NCI-H187 (cell line): ENCODE data around the gene ZW10.
"Not testable (repeated sequence)": the region's sequence is repeated elsewhere in the genome, so short reads cannot be mapped to it uniquely, and the experiment has no call there.

Experiments
- DNase-seq, 2 experiments: peaks; one replicate each; lab custom pipeline; 2025; lab: John Stamatoyannopoulos, UW

Gene ZW10

DNA sequence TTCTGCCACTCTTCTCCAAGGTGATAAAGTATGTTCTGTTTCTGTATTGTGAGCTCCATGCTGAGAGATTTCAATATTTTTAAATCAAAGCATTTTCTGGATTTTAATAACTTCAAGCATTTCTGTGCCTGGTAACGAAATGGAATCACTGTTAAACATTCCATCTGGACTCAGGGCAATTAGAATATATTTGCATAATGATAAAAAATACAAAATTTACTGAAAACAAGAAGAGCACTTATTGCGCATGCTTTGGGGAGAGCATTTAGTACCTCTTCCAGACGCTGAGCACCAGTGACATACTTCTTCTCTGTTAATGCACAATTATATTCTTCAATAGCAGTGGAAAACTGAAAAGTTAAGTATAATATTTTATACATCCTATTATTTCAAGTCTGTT, 13.3 kb downstream of the ZW10 start:
- no peak for DNase-seq

DNA sequence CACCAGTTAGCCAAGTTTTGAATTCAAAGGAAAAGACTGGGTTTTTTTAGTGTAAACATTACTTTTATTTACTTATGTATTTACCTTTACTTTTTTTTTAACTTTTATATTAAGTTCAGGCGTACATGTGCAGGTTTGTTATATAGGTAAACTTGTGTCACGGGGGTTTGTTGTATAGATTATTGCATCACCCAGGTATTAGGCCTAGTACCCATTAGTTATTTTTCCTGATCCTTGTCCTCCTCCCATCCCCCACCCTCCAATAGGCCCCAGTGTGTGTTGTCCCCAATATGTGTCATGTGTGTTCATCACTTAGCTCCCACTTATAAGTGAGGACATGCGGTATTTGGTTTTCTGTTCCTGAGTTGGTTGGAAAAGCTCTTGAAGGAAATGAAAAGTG, 20.6 kb downstream of the ZW10 start:
- no peak for DNase-seq

DNA sequence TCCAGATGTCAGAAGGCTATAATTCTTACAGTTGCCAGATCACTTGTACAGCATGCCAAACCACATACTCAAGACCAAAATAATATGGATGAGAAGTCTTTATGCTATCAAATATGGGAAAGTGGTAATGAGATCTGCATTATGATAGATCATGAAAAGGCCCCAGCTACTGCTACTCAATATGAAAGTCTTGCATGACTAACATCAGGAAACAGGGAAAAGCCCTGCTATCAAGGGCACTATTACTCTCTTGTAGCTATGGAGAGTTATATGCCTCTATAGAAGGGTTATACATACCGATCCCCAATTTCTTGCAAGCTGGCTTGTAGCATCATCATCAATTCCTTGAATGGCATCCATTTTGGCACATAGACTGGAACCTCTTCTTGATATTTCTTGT, 37.2 kb downstream of the ZW10 start:
- no peak for DNase-seq

DNA sequence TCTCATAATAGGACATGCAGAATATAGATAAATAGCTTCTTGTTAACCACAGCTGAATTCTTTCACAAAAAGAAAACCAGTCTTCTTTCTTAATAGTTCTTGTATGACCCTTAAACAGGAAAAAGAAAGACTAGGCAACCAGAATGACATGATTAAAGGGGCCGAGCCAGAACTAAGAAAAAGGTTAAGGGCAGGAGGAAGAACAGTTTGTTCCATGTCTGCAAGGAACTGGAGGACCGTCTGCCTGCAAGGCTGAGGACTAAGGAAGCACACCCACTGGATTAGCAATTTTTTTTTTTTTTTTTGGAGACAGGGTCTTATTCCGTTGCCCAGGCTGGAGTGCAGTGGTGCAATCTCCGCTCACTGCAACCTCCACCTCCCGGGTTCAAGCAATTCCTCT, 41.4 kb downstream of the ZW10 start:
- DNase-seq: no peak

DNA sequence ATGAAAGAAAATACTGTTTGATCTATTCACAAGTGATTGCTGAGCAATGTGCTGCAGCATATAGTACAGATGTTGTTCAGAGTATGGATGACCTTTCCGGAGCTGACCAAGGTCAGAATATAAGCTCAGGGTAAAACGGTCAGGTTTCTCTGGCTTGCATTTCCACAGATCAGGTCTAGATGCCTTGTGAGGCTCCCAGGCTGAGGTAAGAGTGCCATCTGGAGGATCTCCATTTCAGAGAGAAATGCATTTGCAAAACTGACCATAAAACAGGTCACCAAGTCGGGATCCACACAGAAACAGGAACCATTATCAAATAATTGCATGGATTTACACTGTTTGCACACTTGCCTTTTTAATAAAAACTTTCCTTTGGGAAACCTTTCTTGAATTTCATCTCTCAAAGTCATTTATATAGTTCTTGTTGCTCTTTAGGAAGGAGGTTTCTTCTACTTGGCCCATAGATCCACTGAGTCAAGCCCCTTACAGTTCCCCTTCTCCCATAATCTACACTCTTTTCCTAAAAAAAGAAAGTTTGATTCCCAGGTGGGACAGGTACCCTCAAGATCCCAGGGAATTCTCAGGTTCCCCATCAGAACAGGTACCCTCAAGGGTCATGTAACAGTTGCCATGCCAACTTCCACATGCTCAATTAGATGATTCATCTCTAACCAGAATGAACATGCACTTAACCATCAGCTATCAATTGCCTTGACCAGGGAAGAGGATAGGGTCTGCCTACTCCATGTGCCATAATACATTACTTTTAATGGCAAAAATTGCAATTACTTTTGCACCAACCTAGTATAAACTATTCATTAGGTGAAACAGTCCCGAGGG, 42.4 kb downstream of the ZW10 start:
- DNase-seq: peak in 1 of 2 experiments; percentile 2

DNA sequence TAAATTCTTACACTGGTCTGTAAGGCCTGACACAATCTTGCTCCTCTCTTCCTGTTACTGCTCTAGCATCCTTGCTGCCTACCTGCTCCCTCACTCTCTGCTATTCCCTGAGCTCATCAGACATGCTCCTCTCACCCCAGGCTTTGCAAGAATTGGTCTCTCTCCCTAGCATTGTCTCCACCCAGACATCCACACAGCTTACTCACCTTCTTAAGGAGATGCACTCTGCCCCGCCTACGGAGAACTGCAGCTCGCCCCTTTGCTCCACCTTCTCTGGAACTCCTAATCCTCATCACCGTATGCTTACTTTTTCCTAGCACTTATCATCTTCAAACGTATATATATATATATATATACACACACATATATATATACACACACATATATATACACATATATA, 44.0 kb downstream of the ZW10 start:
- DNase-seq: no peak

DNA sequence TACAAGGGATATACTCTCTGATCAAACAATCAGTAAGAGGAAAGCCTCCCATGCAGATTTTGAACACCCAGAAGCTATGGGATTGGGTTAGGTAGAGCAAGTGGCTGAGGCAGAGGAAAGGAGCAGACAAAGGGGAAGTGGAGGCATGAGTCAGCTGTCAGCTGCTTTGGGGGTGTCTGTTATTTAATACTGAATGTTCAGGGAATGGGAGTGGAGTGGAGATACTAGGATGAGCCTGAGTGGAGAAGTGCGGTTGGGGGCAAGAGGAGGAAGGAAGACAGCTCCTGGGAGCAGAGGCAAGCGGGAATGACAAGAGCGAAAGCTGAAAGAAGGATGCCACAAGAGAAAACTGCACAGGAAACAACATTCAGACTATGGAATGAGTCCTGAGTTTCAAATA, 44.7 kb downstream of the ZW10 start:
- DNase-seq: no peak

DNA sequence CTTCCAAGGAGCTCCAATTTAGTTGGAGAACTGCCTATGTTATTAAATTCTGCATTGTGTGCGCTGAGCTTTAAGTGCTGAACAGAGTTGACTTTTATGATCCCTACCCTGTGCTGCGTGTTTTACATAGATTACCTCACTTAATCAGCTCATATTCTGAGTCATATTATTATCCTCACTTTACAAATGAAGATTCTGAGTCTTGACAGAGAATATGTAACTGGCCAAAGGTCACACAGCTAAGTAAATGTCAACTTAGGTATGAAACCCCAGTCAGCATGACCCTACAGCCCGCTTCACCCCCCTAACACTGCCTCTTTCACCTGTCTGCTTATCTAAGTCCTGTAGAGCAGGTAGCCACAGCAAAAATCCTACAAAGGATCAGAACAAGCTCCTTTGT, 47.6 kb downstream of the ZW10 start:
- no peak for DNase-seq

DNA sequence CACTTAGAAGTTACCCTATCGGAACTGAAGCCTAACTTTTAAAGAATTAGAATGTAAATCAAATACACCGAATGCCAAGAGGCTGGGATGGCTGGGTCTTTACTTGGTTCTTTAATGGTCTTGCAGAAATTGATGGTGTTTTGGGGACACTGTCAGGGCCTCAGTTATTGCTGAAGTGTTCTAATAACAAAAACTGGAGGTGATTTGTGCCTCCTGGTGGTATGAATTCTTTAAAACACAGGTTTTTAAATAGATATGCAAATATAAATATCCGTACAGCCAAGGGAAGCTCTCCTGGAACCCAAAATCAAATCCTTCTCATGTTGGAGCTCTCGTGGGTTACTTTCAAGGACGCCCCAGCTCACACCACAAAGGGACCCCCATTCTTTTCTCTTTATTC, 48.1 kb downstream of the ZW10 start:
- DNase-seq: no peak

DNA sequence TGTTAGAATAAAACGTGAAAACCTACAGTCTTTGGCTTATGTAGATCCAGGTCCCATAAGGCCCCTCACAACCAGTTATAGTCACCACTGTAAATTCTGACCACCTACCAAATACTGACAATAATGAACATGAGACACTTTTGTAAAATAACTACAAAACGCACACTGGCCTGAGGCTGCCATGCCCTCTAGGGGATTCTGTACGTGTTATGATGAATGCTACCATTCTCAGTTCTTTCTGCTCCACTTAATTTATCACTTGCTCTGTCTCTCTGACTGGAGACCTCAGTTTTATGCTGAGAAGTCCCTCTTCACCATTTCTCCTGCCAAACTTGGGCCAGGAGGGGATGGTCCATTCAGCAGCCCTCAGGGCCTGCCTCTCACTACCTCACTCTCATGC, 48.7 kb downstream of the ZW10 start:
- DNase-seq: no peak

DNA sequence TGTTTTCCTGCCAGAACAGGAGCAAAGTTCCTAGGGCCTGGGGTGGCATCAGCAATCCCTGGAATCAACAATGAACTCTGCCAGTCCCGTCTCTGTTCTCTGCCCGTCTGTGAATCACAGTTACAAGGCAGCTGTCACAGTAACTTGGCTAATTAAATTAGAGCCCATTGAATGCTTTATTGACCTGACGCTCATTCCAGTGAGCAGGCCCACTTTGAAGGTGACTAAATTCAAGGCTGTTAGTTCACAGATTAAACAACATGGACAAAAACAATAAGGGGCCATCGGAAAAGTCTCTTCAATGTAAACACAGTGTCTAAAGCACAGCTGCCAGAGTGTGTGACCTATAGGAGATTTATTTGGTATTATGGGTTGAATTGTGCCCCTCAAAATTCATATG, 49.7 kb downstream of the ZW10 start:
- DNase-seq: no peak

DNA sequence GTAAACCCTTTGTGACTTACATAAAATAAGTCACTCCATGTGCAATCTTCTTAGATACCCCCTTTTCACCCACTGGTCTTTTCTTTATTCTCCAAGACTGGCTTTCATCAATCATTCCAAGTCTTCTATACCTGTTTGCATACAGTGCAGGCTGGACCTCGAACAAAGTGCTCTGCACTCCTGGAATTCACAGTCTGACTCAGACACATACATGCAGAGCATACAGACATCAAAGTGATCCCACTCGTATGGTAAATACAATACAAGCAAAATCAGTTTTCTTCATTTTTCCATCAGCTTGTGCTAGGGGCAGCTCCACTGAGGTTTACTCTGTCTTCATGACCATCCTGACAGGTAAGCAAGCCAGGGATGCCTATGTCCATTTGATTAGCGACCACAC, 50.6 kb downstream of the ZW10 start:
- DNase-seq: no peak

DNA sequence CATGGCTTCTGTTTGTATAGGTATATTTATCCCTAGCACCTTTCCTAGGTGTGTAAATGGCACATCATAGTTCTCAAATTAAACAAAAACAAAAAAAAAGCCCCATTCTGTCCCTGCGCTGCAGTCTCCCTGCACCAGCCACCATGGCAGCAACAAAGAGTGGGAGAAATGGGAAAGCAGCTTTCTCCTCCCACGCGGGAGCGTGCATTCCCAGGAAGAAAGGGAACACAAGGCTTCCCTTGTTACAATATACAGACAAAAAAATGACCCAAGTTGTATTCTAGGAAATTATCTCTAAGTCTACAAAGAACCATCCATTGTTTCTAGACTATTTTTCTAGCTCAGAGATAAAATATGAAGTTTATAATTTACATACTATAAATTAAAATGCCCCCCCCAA, 51.3 kb downstream of the ZW10 start:
- DNase-seq: no peak

DNA sequence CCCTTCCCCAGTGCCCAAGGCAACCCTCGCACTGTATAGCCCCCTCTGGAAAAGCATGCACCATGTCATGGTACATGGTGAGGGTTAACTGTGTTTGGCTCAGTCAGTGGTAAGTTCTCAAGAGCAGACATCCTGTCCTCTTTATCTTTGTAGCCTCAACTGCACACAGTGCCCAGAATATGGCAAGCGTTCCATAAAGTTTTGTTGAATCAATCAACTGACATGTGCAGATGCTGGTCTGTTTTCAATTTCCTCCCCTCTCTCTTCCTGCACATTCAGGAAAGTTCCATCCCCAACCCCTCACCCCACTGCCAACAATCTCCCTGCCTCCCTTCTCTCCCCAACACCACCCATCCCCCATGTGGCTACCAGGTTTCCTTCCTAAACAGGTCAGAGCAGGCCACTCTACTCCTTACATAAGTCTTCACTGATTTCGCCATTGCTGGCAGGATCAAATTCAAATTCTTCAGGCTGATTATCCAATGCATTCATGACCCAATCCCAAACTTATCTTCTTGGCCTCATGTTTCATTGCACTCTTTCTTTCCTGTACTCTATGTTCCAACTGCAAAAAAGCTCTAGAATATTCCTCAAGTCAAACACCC, 51.9 kb downstream of the ZW10 start:
- no peak for DNase-seq

DNA sequence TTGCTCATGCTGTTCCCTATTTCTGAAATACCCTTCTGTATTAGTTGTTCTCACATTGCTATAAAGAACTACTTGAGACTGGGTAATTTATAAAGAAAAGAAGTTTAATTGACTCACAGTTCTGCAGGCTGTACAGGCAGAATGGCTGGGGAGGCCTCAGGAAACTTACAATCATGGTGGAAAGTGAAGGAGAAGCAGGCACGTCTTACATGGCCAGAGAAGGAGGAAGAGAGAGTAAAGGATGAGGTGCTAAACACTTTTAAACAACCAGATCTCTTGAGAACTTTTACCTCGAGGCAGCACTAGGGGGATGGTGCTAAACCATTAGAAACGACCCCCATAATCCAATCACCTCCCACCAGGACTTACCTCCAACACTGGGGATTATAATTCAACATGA, 53.0 kb downstream of the ZW10 start:
- not testable (repeated sequence) for DNase-seq

DNA sequence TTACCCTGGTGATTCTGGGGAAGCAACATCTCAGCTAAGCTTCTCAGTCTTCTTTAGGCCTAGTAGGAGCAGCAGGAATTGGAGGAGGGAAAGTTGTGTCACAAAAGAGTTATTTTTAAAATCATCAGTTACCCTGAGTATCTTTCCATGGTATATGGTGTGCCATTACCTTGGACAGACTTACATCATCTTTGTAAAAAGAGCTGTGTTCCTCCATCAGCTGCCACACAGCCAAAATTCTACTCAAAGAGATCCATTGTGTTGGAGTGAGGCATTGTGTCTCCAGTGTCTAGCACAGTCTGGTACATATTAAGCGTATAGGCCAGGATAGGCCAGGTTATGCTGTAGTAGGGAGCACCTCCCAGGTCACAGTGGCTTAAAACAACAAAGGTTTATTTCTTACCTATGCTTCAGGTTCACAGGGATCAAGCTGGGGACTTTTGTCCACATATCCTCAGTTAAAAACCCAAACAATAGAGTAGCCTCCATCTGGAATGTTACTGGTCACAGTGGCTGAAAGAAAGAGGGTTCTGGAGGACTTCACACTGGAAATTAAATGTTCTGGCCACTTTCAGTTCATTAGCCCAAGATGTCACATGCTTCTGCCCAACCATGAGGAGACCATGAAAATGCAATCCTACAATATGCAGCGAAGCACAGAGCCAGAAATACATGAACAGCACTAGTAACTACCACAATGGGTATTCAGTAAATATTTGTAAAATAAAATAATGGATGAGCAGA, 57.4 kb downstream of the ZW10 start:
- DNase-seq: no peak

DNA sequence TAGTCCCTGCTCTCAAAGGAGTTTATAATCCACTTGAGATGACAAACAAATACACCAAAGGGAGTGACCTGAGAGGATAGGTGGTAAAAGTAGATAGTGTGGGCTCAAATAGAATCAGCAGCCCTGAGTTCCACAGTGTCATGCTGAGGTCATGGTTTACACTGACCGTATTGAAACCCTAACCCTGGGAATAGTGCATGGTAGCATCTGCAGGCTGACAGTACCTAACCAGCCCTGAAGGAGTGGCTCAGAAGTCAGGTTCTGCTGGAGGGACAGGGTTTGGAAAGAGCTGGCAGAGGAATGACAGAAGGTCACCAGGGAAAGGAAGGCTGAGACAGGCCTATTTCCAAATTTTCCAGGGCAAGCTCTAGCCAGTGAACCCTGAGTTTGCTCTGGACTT, 58.2 kb downstream of the ZW10 start:
- no peak for DNase-seq

DNA sequence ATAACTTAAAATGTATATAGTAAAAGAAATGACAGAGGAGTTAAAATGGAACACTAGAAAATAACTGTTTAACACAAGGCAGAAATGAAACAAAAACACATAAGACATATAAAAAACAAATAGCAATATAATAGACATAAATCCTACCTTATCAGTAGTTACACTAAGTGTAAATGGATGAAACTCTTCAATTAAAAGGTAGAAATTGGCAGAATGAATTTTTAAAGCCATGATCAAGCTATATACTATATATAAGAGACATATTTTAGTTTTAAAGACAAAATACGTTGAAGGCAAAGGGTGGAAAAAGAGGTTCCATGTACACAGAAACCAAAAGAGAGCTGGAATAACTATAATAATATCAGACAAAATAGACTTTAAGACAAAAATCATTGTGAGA, 62.5 kb downstream of the ZW10 start:
- DNase-seq: no peak

DNA sequence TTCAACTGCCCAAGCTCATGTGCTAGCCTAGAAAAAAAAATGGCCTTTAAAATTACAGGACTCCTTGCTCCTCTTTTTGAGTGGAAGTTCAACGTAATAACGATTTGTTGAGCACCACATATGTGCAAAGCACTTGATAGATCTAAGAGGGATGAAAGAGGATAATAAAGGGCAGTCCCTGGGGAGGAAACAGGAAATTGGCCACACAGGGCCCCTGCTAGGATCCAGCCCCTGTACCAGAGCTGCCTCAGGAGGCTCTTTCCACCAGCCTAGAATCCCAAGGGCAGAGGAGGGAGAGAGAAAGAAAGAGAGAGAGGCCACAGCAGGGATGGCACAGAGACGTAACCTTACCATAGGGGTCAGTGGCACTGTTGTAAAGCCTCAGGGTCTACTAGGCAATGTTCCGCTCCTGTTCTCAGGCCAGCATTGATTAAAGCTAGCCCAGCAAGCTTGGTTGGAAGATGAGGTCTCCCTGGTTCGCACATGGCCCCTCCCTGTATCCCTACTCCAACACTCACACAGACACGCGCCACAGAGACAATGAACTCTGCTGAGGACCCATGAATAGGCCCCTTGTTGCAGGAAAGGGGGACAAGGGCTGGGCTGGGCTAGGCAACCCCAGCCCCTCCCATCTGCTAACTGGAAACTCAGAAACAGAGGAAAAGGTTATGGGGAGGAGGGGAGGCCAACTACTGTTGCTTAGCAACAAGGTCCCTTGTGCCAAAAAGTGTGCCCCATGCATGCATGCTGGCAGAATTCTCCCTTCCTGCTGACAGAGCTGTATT, 67.4 kb downstream of the ZW10 start, which contains the start of gene TMPRSS5:
TSS of gene TMPRSS5 (minus strand) at position 438 of the 785 bp plus-strand sequence. CDS start at position 354, 84 bp downstream.
- DNase-seq: no peak

DNA sequence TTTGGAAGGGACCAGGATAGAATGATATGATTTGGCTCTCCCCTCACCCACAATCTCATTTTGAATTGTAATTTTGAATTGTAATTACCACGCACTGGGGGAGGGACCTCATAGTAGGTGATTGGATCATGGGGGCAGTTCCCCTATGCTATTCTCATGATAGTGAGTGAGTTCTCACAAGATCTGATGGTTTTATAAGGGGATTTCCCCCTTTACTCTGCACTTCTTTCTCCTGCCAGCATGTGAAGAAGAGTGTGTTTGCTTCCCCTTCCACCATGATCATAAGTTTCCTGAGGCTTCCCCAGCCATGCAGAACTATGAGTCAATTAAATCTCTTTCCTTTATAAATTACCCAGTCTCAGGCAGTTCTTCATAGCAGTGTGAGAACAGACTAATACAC, 69.9 kb downstream of the ZW10 start:
- DNase-seq: not testable (repeated sequence)

DNA sequence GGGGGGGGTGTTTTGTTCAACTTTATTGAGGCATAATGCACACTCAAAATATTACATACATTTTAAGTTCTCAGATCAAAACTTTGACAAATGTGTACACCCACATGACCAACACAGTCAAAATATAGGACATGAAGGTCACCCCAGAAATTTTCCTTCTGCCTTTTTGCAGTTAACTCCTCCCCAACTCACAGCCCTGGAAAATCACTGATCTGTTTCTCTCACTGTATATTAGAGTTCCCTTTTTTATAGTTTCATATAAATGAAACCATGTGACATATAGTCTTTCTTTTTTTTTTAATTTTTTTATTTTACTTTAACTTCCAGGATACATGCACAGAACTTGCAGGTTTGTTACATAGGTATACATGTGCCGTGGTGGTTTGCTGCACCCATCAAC, 72.0 kb downstream of the ZW10 start:
- no peak for DNase-seq

DNA sequence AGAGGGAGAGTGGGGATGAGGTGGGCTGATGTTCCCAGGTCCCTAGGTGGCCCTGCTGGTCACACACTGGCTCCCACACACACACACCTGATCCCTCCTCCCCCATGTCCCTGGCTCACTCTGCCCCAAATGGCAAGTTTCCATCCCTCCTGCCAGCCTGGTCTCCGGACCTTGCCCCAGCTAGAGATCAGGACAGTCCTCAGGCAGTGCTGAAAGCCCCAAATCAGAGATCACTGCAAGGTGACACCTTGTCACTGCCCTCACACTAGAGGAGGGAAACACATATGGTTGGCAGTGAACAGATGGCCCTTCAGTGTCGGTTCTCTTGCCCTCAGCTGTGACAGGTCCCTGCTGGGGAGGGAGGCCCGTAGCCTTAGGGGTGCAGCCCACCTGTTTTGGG, 75.0 kb downstream of the ZW10 start:
- DNase-seq: no peak
